SK-N-SH treated with all-trans-retinoic acid at 6 μM for 48 hours (cell line): ENCODE data around the gene INHBC.

ENCODE experiments used
- ATAC-seq: fragments of 200-7000 bp; cut with Tn5 transposase; 3 replicates; pipeline ENCODE4 v1.9.1; 2020; ENCODE audit warnings: mild to moderate bottlenecking, moderate library complexity
- ARNTL ChIP-seq: fragments of 450-650 bp; formaldehyde crosslinking; IDR thresholded peaks from 2 replicates; pipeline ENCODE4 v1.5.0; 2020; ENCODE audit warnings: low read depth, mild to moderate bottlenecking, moderate library complexity, borderline replicate concordance
- BACH2 ChIP-seq: fragments of 250-450 bp; sonication (Bioruptor Pico); IDR thresholded peaks from 2 replicates; pipeline ENCODE4 v1.9.0; 2021; ENCODE audit warnings: mild to moderate bottlenecking, borderline replicate concordance
- CREB5 ChIP-seq: fragments of 250-450 bp; sonication (Bioruptor Pico); IDR thresholded peaks from 2 replicates; pipeline ENCODE4 v1.5.1; 2020; ENCODE audit warnings: low read depth, mild to moderate bottlenecking, moderate library complexity
- CSDC2 ChIP-seq: fragments of 250-450 bp; sonication (Bioruptor Pico); IDR thresholded peaks from 2 replicates; pipeline ENCODE4 v1.5.0; 2020; ENCODE audit warnings: mild to moderate bottlenecking, moderate library complexity
- CSRNP3 ChIP-seq: fragments of 250-450 bp; sonication (Bioruptor Pico); IDR thresholded peaks from 2 replicates; pipeline ENCODE4 v1.5.1; 2021; ENCODE audit warnings: mild to moderate bottlenecking, moderate library complexity
- ESRRG ChIP-seq: fragments of 250-450 bp; sonication (Bioruptor Pico); IDR thresholded peaks from 2 replicates; pipeline ENCODE4 v1.6.1; 2021; ENCODE audit warnings: mild to moderate bottlenecking
- GLIS3 ChIP-seq: fragments of 250-450 bp; sonication (Bioruptor Pico); IDR thresholded peaks from 2 replicates; pipeline ENCODE4 v1.5.0; 2020; ENCODE audit warnings: mild to moderate bottlenecking, moderate library complexity
- ISL1 ChIP-seq: fragments of 250-450 bp; sonication (Bioruptor Pico); IDR thresholded peaks from 2 replicates; pipeline ENCODE4 v2.1.2; 2022; ENCODE audit warnings: mild to moderate bottlenecking, moderate library complexity
- OSR1 ChIP-seq: fragments of 250-450 bp; sonication (Bioruptor Pico); IDR thresholded peaks from 2 replicates; pipeline ENCODE4 v1.8.0; 2022; ENCODE audit warnings: moderate library complexity, mild to moderate bottlenecking, inconsistent platforms
- PATZ1 ChIP-seq: fragments of 250-450 bp; sonication (Bioruptor Pico); IDR thresholded peaks from 2 replicates; pipeline ENCODE4 v1.8.0; 2020; ENCODE audit warnings: mild to moderate bottlenecking, moderate library complexity, borderline replicate concordance
- POU6F1 ChIP-seq: fragments of 250-450 bp; sonication (Bioruptor Pico); IDR thresholded peaks from 2 replicates; pipeline ENCODE4 v1.8.0; 2021; ENCODE audit warnings: low read depth, mild to moderate bottlenecking, moderate library complexity, borderline replicate concordance
- PPARA ChIP-seq: fragments of 250-450 bp; sonication (Bioruptor Pico); IDR thresholded peaks from 2 replicates; pipeline ENCODE4 v1.5.0; 2020; ENCODE audit warnings: mild to moderate bottlenecking, borderline replicate concordance
- RARB ChIP-seq: fragments of 250-450 bp; sonication (Bioruptor Pico); IDR thresholded peaks from 2 replicates; pipeline ENCODE4 v1.8.0; 2021; ENCODE audit warnings: mild to moderate bottlenecking, moderate library complexity
- SNAI2 ChIP-seq: fragments of 250-450 bp; sonication (Bioruptor Pico); IDR thresholded peaks from 2 replicates; pipeline ENCODE4 v1.5.0; 2020; ENCODE audit warnings: mild to moderate bottlenecking, moderate library complexity
- TCF4 ChIP-seq: fragments of 250-450 bp; sonication (Bioruptor Pico); IDR thresholded peaks from 2 replicates; pipeline ENCODE4 v1.8.0; 2021; ENCODE audit warnings: mild to moderate bottlenecking, moderate library complexity, borderline replicate concordance
- TOX ChIP-seq: fragments of 250-450 bp; sonication (Bioruptor Pico); IDR thresholded peaks from 2 replicates; pipeline ENCODE4 v1.8.0; 2021; ENCODE audit warnings: mild to moderate bottlenecking, moderate library complexity, borderline replicate concordance
- TSHZ2 ChIP-seq: fragments of 250-450 bp; sonication (Bioruptor Pico); IDR thresholded peaks from 2 replicates; pipeline ENCODE4 v1.5.0; 2020; ENCODE audit warnings: mild to moderate bottlenecking, moderate library complexity
- ZC3H10 ChIP-seq: fragments of 250-450 bp; sonication (Bioruptor Pico); IDR thresholded peaks from 2 replicates; pipeline ENCODE4 v1.5.1; 2021; ENCODE audit warnings: mild to moderate bottlenecking, moderate library complexity
- ZFP3 ChIP-seq: fragments of 250-450 bp; sonication (Bioruptor Pico); IDR thresholded peaks from 2 replicates; pipeline ENCODE4 v1.5.0; 2020; ENCODE audit warnings: mild to moderate bottlenecking, moderate library complexity
- ZFP30 ChIP-seq: fragments of 450-650 bp; formaldehyde crosslinking; IDR thresholded peaks from 2 replicates; pipeline ENCODE4 v1.5.0; 2022; ENCODE audit warnings: mild to moderate bottlenecking, moderate library complexity
- ZNF565 ChIP-seq: fragments of 450-650 bp; formaldehyde crosslinking; conservative IDR thresholded peaks from 2 replicates; pipeline ENCODE4 v1.5.0; 2020; ENCODE audit warnings: low read depth, mild to moderate bottlenecking, moderate library complexity
- ZNF70 ChIP-seq: fragments of 450-650 bp; formaldehyde crosslinking; IDR thresholded peaks from 2 replicates; pipeline ENCODE4 v1.5.0; 2020; ENCODE audit warnings: mild to moderate bottlenecking, moderate library complexity
- ZNF8 ChIP-seq: fragments of 450-650 bp; formaldehyde crosslinking; IDR thresholded peaks from 2 replicates; pipeline ENCODE4 v1.5.0; 2020; ENCODE audit warnings: mild to moderate bottlenecking, moderate library complexity

The INHBC gene

DNA sequence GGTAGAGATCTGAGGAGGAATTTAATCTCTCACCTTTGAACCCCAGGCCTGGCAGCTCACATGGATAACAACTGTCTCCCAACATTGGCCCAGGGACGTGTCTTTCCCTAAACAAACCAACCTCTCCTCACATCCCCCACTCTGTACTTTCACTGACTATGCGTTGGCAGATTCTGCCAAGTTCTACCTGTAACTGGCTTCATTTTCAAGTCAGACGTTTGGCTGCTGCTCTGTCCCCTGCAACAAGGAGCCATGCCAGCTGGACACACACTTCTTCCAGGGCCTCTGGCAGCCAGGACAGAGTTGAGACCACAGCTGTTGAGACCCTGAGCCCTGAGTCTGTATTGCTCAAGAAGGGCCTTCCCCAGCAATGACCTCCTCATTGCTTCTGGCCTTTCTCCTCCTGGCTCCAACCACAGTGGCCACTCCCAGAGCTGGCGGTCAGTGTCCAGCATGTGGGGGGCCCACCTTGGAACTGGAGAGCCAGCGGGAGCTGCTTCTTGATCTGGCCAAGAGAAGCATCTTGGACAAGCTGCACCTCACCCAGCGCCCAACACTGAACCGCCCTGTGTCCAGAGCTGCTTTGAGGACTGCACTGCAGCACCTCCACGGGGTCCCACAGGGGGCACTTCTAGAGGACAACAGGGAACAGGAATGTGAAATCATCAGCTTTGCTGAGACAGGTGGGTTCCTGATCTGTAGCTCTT, at the start of gene INHBC:
Gene INHBC (plus strand): TSS at position 268 of the 707 bp plus-strand sequence. CDS start 103 bp downstream, at position 371.
- no peak for ATAC-seq
- TF ChIP-seq TOX (CRISPR knock-in tag), result no peak
- TF ChIP-seq TSHZ2 (CRISPR knock-in tag), result no peak
- no peak for TF ChIP-seq ARNTL
- TF ChIP-seq RARB, result no peak
- no peak for TF ChIP-seq SNAI2
- no peak for TF ChIP-seq POU6F1
- no peak for TF ChIP-seq ZNF8 (CRISPR knock-in tag)
- no peak for TF ChIP-seq PATZ1 (CRISPR knock-in tag)
- no peak for TF ChIP-seq TCF4 (CRISPR knock-in tag)
- TF ChIP-seq ZNF70 (CRISPR knock-in tag), result no peak
- no peak for TF ChIP-seq ZNF565 (CRISPR knock-in tag)
- TF ChIP-seq PPARA (CRISPR knock-in tag), result no peak
- no peak for TF ChIP-seq ZFP3 (CRISPR knock-in tag)
- TF ChIP-seq CSRNP3 (CRISPR knock-in tag), result no peak
- TF ChIP-seq GLIS3 (CRISPR knock-in tag), result no peak
- TF ChIP-seq ZFP30 (CRISPR knock-in tag), result no peak
- TF ChIP-seq CSDC2, result no peak
- no peak for TF ChIP-seq OSR1 (CRISPR knock-in tag)
- no peak for TF ChIP-seq ESRRG
- TF ChIP-seq BACH2 (CRISPR knock-in tag), result no peak

GRCh38 chr12:57385586-57385985, 49.0 kb upstream of the INHBC start:
- ATAC-seq, result no peak
- TF ChIP-seq GLIS3 (CRISPR knock-in tag), result no peak
- no peak for TF ChIP-seq TOX (CRISPR knock-in tag)
- no peak for TF ChIP-seq TCF4 (CRISPR knock-in tag)
- no peak for TF ChIP-seq BACH2 (CRISPR knock-in tag)
- TF ChIP-seq PPARA (CRISPR knock-in tag), result no peak
- TF ChIP-seq ARNTL, result no peak
- no peak for TF ChIP-seq SNAI2
- no peak for TF ChIP-seq PATZ1 (CRISPR knock-in tag)
- no peak for TF ChIP-seq OSR1 (CRISPR knock-in tag)
- no peak for TF ChIP-seq ISL1 (CRISPR knock-in tag)
- no peak for TF ChIP-seq POU6F1
- TF ChIP-seq ZC3H10, result no peak
- TF ChIP-seq ZFP30 (CRISPR knock-in tag), result no peak
- TF ChIP-seq ZNF565 (CRISPR knock-in tag), result no peak
- no peak for TF ChIP-seq ZNF8 (CRISPR knock-in tag)
- no peak for TF ChIP-seq ESRRG
- no peak for TF ChIP-seq CREB5
